HG02981 (cell line): ENCODE results near the gene PIK3CD.
"Not testable (repeated sequence)": the region's sequence is repeated elsewhere in the genome, so short reads cannot be mapped to it uniquely, and the experiment has no call there.

Experiments used
- ATAC-seq: cut with Tn5 transposase; IDR thresholded peaks from one replicate; pipeline ENCODE4 v1.9.1; 2021; ENCODE audit warnings: mild to moderate bottlenecking, moderate library complexity; ENCODE audit not compliant: unreplicated experiment

PIK3CD gene

GRCh38 chr1:9731051-9731537 is 79.6 kb downstream of the PIK3CD start:
- ATAC-seq: no peak

GRCh38 chr1:9731561-9731960 is 80.0 kb downstream of the PIK3CD start:
- ATAC-seq: no peak

GRCh38 chr1:9732123-9732971 is 80.8 kb downstream of the PIK3CD start:
- ATAC-seq: no peak

GRCh38 chr1:9733160-9733789 is 81.7 kb downstream of the PIK3CD start:
- no peak for ATAC-seq

GRCh38 chr1:9735800-9736199 is 84.3 kb downstream of the PIK3CD start:
- ATAC-seq: no peak

GRCh38 chr1:9736241-9736640 is 84.7 kb downstream of the PIK3CD start:
- no peak for ATAC-seq

GRCh38 chr1:9737057-9737456 is 85.5 kb downstream of the PIK3CD start:
- ATAC-seq: no peak

- no peak for ATAC-seq
Measured at GRCh38 chr1:9737671-9738070, 86.1 kb downstream of the PIK3CD start.

GRCh38 chr1:9744106-9744799 is 92.7 kb downstream of the PIK3CD start:
- no peak for ATAC-seq

- no peak for ATAC-seq
Measured at GRCh38 chr1:9746211-9746610, 94.7 kb downstream of the PIK3CD start.

GRCh38 chr1:9746651-9747050 is 95.1 kb downstream of the PIK3CD start:
- ATAC-seq: no peak

GRCh38 chr1:9748391-9748790 is 96.9 kb downstream of the PIK3CD start:
- ATAC-seq: not testable (repeated sequence)

GRCh38 chr1:9749361-9749760 is 97.8 kb downstream of the PIK3CD start:
- ATAC-seq: no peak

GRCh38 chr1:9751971-9752370 is 100.4 kb downstream of the PIK3CD start:
- ATAC-seq: no peak

GRCh38 chr1:9753121-9753531 is 101.6 kb downstream of the PIK3CD start:
- ATAC-seq: no peak

GRCh38 chr1:9755441-9755995 is 104.0 kb downstream of the PIK3CD start:
- ATAC-seq: no peak

- ATAC-seq: no peak
Measured at GRCh38 chr1:9758559-9759121, 107.1 kb downstream of the PIK3CD start.

GRCh38 chr1:9759939-9760338 is 108.4 kb downstream of the PIK3CD start:
- ATAC-seq: no peak

- no peak for ATAC-seq
Measured at GRCh38 chr1:9760824-9761223, 109.3 kb downstream of the PIK3CD start.

GRCh38 chr1:9761855-9762254 is 110.3 kb downstream of the PIK3CD start:
- ATAC-seq: no peak

- not testable (repeated sequence) for ATAC-seq
Measured at GRCh38 chr1:9762446-9762845, 110.9 kb downstream of the PIK3CD start.
